HG02870 (cell line): ENCODE measurements around the gene RBM17.
"Not testable (repeated sequence)": the region's sequence is repeated elsewhere in the genome, so short reads cannot be mapped to it uniquely, and the experiment has no call there.

ENCODE experiments used
- ATAC-seq: cut with Tn5 transposase; IDR thresholded peaks from one replicate; pipeline ENCODE4 v1.9.1; 2021; ENCODE audit warnings: mild to moderate bottlenecking, moderate library complexity; ENCODE audit not compliant: unreplicated experiment

Gene RBM17

DNA sequence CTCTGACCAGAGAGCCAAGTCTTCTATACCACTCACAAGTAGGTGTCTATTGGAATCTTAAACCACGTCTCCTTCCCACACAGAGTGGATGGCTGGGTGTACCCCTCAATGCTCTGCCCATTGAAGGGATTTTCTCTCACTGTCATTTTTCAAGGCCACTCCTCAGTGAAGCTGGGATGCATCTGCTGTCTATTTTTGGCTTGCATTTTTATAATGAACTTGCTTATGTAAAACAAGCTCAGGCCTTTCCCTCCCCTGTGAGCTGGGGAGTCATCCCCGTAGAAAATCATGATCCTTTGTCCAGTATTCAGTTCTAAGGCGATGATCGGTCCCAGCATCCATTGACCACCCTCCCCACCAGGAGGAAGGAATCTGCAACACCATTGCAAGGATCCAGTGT is 9.8 kb upstream of the RBM17 start:
- ATAC-seq: no peak

- ATAC-seq: no peak
These were observed 8.3 kb upstream of the RBM17 start for GRCh38 chr10:6080417-6080973.

DNA sequence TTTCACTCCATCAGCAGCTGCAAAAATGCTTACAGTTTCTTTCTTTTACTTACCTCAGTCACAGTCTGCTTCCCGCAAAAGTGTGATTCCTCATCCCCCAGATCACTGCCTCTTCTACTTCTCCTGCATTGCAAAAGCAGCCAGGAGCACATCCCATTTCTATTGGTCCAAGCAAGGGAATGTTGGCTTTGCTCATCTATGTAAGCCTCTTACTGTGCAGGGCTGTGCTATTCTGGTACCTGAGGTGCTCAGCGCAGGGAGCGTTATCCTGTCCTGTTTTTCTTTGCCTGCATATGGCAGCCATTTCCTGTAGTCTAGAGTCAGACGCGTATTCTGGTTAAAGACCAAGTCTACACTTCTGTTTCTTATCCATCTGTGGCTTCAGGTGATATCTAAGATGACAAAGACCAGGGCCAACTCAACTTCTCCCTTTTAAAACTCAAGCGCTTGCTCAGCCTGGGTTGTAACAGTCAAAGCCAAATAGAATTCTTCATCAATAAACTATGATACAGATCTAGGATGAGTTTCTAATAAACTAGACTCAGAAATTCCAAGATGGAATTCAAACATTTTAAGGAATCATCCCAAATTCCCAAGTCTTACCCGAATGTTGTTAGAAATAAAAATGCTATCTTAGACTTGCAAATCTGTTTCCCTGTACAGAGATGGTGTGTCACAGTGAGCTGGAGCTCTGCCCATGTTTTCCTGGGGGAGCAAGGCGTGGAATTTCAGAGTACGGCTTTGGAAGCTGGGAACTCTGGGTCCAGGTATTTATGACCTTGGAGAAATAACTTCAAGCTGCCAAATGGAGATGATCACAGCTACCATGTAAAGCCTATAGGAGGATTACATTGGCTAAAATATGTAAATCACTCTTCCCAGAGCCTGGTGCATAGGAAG is 6.1 kb upstream of the RBM17 start:
- no peak for ATAC-seq

DNA sequence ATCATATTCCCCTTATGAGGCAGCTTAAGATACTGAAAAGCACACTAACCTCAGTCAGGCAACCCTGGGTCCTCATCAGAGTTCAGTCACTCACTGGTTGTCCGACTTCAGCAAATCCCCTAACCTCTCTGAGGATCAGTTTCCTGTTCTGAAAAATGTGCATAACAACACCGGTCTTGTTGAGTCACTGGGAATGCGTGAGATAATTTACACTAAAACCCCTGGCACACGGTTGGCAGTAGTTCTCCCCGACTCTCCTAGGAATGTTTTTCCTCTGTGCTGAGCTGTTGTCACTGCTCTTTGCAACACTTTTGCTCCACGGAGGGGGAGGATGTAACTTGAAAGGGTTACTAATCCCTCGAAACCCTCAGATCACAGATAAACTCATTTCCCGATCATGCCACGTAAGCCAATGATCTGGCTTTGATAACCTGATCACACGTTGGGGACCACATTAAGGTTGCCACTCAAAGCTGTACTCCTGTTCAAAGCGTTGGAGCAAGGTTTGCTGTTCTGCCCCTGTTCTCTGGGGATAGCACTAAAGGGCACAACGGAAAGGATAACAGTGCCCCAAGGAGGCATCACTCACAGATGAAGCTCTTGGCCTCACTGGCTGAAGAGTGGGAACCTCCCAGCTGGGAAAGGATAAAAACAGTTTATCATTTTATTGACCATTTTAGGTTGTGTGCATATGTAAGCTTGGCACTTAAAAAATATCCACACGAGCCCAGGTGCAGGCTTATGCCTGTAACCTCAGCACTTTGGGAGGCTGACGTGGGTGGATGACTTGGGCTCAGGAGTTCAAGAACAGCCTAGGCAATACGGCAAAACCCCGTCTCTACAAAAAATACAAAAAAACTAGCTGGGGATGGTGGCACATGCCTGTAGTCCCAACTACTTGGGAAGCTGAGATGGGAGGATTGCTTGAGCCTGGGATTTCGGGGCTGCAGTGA is 5.0 kb upstream of the RBM17 start:
- no peak for ATAC-seq

GRCh38 chr10:6086375-6087233 is 2.2 kb upstream of the RBM17 start:
- no peak for ATAC-seq

DNA sequence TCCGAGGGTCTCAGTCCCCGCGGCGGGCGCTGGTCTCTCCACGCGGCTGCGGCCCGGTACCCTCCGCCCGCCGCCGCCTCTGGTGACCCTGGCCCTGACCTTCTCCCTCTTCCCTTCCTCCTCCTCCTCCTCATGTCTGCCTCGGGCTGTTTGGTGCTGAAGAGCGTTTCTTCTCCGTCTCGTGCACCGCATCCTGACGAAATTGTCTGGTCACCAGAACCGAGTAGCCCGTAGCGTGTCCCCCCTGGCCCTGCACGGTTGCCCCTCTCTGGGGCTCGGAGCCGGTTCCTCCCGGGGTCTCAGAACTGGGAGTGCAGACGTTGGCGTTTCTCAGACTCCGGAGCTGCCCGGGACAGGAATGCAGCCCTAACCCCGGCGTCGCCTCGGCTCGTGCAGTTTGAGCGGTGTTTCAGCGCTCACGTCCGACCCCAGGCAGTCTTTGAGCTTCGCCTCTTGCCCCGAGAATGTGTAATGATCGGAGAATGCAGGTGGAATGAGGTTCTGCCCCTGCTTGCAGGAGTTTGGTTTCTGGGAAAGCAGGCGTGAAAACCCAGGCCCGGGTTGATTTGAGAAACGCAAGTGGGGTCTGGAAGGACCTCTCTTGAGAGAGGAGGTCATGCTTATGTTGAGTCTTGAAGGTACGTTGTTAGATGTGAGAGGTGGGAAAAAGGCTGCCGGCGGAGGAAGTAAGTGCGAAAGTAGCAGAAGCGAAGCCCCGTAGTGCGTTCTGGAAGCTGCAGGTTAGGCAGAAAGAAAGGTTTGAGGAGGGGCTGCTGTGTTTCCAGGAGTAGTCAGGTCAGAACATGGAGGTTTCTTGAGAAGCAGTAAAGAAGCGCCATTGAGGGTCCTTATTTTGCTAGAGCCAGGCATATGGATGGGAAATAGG is 743 bp downstream of the RBM17 start:
- ATAC-seq: peak; percentile 21

DNA sequence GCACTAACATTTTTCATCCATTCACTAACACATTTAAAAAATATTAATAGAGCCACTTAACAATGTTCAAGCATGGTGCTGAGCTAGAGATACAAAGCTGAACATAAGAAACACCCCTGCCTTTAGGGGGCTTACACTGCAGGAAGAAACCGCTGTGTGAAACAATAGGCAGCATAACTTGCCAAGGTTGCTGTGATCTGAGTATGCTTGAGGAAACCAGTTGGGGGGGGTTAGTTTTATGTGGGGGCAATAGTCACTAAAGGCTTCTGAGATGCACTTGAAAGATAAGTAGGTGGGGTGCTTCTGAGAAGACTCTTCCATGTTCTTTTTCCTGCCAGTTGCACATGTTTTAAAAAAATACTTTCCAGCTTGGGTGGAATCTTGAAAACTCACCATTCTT is 2.8 kb downstream of the RBM17 start:
- no peak for ATAC-seq

DNA sequence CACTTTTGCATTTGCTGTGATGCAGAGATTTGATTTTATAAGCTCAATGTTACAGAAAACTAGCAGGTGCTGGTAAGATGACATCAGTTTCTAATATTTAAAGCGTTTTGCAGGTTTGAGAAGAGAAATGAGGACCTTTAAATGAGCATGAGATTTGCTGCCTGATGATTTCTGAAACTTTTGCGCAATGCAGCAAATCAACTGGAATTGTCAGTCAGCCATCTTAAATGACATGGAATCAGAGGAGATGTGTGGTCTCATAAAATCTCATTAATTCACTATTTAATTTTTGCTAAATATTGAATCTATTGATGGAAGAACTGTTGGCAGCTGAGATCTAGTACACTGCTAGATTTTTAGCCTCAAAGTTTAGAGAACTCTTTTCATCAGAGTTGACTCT is 3.9 kb downstream of the RBM17 start:
- ATAC-seq: no peak

DNA sequence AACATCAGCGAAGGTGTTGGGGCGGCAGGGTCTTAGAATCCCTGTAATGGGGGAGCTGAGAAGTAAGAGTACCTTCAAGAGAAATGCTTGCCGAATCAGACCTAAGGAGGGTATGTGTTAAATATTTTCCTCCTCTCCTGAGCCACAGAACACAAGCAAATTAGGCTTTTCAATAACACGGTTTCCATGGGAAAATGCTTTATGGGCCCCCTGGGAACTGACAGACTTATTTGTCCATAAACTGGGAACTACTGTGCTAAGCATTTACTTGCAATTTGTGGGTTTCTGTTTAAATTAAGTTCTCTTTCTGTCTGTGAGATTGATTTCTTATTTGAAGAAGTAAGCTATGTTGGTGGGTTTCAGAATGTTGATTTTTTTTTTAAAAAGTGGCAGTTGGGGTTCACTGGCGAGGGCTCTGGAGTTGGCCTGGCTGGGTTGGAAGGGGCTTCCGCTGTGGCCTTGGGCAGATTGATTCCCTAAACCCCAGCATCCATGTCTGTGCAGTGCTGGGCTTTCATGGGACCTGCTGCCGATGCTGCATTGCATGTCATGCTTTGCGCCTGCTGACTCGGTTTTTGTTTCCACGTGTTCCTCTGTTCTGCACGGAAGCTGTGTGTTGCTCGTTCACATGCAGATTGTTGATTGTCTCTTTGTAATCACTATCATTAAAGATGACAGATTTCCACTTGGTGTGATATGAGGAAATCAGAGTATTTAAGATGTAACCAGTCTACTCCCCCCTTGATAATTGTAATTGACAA is 7.2 kb downstream of the RBM17 start:
- no peak for ATAC-seq

- ATAC-seq: no peak
These were observed 8.2 kb downstream of the RBM17 start for GRCh38 chr10:6097063-6097462.

DNA sequence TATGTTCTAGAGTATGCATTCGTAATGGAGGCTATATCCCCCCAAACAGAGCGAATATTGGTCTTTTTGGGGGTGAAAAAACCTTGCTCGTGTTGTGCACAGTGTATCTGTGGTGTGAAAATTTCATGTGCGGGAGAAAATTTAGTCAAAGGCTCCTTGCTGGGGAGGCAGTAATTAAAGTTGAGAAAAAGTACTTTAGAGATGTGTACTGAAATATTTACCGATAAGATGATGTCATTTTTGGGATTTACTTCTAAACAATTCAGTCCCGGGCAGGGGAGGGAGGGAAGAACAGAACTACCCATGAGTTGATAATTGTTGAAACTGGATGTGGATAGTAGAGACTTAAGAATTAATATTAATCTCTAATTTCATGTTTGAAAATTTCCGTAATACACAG is 9.3 kb downstream of the RBM17 start:
- ATAC-seq: no peak

DNA sequence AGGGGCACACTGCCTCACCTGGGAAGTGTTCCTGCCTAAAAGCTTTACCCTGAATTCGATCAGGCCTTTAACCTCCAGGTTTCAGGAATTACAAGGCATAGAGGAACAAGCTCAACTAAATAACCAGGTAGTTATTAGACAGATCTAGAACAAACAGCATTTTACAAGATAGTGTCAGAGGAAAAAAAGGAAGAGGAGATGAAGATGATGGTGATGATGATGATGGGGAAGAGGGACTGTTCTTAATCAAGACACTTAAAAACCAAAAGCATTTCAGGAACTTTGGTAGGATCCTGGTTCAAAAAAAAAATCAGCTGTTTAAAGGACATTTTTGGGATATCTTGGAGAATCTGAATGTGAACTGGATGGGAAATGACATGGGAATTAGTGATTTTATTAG is 11.5 kb downstream of the RBM17 start:
- ATAC-seq: no peak

GRCh38 chr10:6101181-6101580 is 12.3 kb downstream of the RBM17 start:
- ATAC-seq: peak; percentile 96

DNA sequence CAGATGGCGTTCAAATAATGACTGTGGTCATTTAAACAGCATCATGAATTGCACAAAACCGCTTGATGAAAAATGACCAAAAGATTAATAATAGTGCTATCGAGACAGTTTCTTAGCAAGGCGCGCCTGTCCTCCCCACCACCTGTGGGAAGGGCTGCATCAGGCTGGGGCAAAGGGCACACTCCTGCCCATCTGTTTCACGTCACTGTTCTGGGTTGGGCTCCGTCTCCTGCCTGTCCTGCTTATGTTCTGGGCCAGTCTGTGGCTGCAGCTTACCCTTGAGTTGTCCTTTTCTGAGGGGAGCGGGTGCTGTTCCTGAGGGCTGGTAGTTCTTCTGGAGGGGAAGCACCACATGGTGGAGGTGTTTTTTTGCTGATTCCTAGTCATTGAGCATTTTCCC is 13.3 kb downstream of the RBM17 start:
- no peak for ATAC-seq

DNA sequence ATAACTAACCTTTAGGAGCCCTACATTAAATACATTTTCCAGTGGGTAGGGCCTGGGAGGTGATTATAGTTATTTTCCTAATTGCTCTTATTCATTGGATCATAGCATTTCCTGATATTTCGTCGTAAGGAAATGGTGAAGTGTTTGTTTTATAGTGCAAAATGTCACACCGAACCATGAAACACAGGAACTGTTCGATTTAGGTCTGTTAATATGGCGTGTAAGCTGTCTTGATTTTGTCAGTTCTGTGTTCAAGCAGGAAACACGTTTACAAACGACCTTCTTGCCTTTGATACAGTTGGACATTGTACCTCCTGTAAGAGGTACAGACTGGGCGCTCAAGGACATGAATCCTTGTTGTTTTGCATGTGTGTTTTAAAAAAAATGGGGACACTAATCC is 14.8 kb downstream of the RBM17 start:
- ATAC-seq: no peak

DNA sequence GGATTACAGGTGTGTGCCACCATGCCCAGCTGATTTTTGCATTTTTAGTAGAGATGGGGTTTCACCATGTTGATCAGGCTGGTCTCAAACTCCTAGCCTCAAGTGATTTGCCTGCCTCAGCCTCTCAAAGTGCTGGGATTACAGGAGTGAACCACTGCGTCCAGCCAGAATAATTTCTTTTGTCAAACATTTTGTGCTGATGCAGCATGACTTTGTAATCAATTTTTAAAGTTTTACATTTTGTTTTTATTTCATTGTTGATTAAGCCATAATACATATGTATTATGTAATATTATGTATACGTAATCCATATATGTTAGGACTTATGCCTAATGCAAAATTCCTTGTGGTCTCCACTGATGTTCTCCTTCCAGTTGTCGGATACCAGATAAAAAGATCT is 18.8 kb downstream of the RBM17 start:
- not testable (repeated sequence) for ATAC-seq

DNA sequence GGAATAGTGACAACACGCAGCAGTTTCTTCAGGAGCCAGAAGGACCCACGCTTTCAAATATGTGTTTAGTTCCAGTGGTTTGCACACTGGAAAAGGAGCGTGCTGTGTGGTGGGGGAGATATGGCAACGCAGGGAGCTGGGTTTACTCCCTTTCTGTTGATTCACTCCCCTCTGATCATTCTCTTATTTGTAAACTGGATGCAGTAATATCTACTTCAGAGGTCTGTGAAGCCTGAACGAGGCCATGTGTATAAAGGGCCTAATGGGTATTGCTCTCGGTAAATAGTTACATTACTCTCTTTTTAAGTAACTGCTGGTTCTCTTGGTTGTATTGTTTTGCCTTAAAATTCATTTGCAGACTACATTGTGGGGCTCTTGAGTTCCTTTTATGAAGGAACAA is 19.2 kb downstream of the RBM17 start:
- ATAC-seq: no peak

DNA sequence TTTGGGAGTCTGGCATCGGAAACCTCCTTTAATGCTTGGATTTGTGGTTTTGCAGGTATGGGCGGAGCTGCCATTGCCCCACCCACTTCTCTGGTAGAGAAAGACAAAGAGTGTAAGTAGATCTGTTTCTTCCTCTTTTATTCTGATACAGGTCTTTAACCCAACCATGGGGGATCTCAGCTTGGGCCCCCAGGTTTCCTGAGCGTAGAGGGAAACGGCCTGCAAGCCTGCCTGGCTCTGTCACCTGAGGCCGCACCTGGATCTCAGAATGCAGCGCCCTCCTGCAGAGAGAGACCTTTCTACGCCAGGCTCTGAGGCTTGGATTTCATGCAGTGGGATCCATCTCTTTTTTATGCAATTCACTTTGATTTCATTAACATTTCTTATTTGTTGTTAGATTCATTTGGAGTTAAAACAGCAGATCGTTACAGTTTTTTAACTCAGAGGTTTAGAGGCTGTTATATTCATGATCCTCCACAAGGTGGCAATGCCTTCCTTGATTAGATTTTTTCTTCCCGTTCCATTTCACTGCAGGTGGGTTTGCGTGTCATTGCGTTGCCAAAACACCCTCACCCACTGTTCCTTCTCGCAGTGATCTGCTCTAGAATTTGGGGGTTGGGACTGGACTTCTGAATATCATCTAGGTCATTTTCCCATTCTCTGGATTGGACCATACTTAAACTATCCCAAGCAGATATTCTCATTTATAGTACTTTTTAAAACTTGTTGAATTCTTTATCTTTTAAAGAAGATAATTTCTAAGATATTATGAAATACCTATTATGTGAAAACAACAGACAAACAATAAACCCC is 20.0 kb downstream of the RBM17 start:
- ATAC-seq: no peak
